Activated CD8-positive, alpha-beta T cell treated with anti-CD3 and anti-CD28 coated beads for 36 hours (primary cell): Measurements from ENCODE around the gene ALDH1A1. TPM values are rescaled to one million over a fixed set of nuclear protein-coding genes. Genes with fewer than 3 reads are reported as not detected.
"Not testable (repeated sequence)": the region's sequence is repeated elsewhere in the genome, so short reads cannot be mapped to it uniquely, and the experiment has no call there.

Experiments
- ATAC-seq: fragments of 200-7000 bp; cut with Tn5 transposase; one replicate; pipeline ENCODE4 v1.10.0; 2021; ENCODE audit warnings: mild to moderate bottlenecking, moderate library complexity
- CTCF ChIA-PET: fragments of 350-600 bp; sonication (Branson Sonifier 250); formaldehyde crosslinking; loops from one replicate; lab custom pipeline; 2021; ENCODE audit warnings: antibody characterized with exemption; lab: Charles Lee
- POLR2A ChIA-PET: fragments of 350-600 bp; sonication (Branson Sonifier 250); formaldehyde crosslinking; loops from one replicate; lab custom pipeline; 2021; ENCODE audit warnings: antibody characterized with exemption; lab: Charles Lee
- DNase-seq: peaks from one replicate; pipeline ENCODE4 v3.0.0-alpha.2; 2020
- H3K27ac Mint-ChIP-seq: one replicate; pipeline ENCODE4 v1.8.0; 2021; ENCODE audit warnings: mild to moderate bottlenecking, mixed read lengths
- H3K27me3 Mint-ChIP-seq: one replicate; pipeline ENCODE4 v1.8.0; 2021; ENCODE audit warnings: mixed read lengths
- H3K36me3 Mint-ChIP-seq: one replicate; pipeline ENCODE4 v1.8.0; 2021; ENCODE audit warnings: low read depth, mixed read lengths
- H3K4me1 Mint-ChIP-seq: one replicate; pipeline ENCODE4 v1.8.0; 2021; ENCODE audit warnings: low read depth, mixed read lengths
- H3K4me3 Mint-ChIP-seq: one replicate; pipeline ENCODE4 v1.8.0; 2021; ENCODE audit warnings: mild to moderate bottlenecking, moderate library complexity, mixed read lengths
- H3K9me3 Mint-ChIP-seq: one replicate; pipeline ENCODE4 v1.8.0; 2021; ENCODE audit warnings: mixed read lengths
- intact Hi-C: fragments of 100-400 bp; cut with micrococcal nuclease; formaldehyde crosslinking; loops from one replicate; pipeline ENCODE4 v1.10.0; 2022
- total RNA-seq, 2 experiments: library from RNA; stranded (reverse); gene quantifications; one replicate each; pipeline ENCODE4 v1.2.3, GENCODE V29; 2021
- TF ChIP-seq, protein P1 (sequence below): fragments of 200-600 bp; IDR thresholded peaks from one replicate; pipeline ENCODE4 v1.8.0; 2022; ENCODE audit warnings: antibody characterized with exemption, mild to moderate bottlenecking

The ALDH1A1 gene
- total RNA-seq, 2 experiments from 2014 or later: not detected

- CTCF ChIA-PET: no interaction called here
- H3K9me3 Mint-ChIP-seq: no peaks in the 10 kb centered on the region
- H3K27ac Mint-ChIP-seq: no peak overlapping the region
- TF ChIP-seq, protein P1, sequence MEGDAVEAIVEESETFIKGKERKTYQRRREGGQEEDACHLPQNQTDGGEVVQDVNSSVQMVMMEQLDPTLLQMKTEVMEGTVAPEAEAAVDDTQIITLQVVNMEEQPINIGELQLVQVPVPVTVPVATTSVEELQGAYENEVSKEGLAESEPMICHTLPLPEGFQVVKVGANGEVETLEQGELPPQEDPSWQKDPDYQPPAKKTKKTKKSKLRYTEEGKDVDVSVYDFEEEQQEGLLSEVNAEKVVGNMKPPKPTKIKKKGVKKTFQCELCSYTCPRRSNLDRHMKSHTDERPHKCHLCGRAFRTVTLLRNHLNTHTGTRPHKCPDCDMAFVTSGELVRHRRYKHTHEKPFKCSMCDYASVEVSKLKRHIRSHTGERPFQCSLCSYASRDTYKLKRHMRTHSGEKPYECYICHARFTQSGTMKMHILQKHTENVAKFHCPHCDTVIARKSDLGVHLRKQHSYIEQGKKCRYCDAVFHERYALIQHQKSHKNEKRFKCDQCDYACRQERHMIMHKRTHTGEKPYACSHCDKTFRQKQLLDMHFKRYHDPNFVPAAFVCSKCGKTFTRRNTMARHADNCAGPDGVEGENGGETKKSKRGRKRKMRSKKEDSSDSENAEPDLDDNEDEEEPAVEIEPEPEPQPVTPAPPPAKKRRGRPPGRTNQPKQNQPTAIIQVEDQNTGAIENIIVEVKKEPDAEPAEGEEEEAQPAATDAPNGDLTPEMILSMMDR: no peak
- POLR2A ChIA-PET: no interaction called here
- intact Hi-C loops: no loop called here
- H3K27me3 Mint-ChIP-seq: peaks cover 18% of the 10 kb centered on the region
- H3K4me3 Mint-ChIP-seq: no peak overlapping the region
- ATAC-seq: no peak
- no peaks in the 10 kb centered on the region for H3K36me3 Mint-ChIP-seq
- no peaks in the 10 kb centered on the region for H3K4me1 Mint-ChIP-seq
- no peak for DNase-seq
Measured at GRCh38 chr9:72945391-72945790, 7.5 kb downstream of the ALDH1A1 start.

DNA sequence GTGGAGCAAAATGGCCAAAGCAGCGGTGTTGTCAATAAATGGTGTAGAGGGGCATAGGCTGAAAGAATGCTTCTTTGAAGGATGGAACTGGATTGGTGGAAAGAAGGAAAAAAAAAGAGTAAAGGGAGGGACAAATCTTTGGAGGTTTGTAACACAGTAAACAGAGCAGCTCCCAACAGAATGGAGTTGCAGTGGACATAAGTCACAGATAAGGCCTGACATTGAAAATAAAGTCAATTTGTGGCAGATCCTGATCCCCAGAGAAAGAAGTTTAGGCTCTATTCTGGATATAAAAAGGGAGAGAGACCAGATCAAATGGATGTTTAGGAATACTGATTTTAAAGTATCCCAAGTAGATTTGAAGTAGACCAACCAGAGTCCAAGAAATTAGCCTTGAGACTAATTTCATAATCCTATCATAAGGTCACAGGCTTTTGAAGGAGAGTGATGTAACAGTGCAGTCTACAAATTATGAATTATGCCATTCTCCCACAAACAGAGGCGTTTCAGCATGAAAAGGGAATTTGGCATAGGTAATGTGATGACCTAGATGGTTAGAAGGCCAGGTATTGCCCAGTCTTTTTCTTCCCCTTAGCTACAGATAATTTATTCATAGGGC, 8.9 kb downstream of the ALDH1A1 start:
- H3K27me3 Mint-ChIP-seq: peaks cover 16% of the 10 kb centered on the region
- TF ChIP-seq, protein P1: no peak
- H3K4me3 Mint-ChIP-seq: no peak overlapping the region
- DNase-seq (no peak), ATAC-seq (no peak)
- CTCF ChIA-PET: no interaction called here
- no peaks in the 10 kb centered on the region for H3K4me1 Mint-ChIP-seq
- intact Hi-C loops: no loop called here
- no peaks in the 10 kb centered on the region for H3K36me3 Mint-ChIP-seq
- POLR2A ChIA-PET: no interaction called here
- H3K9me3 Mint-ChIP-seq: no peaks in the 10 kb centered on the region
- no peak overlapping the region for H3K27ac Mint-ChIP-seq

GRCh38 chr9:72942451-72942850, 10.4 kb downstream of the ALDH1A1 start:
- Mint-ChIP-seq H3K36me3 (no peaks in the 10 kb centered on the region), H3K27ac (no peak overlapping the region), H3K4me3 (no peak overlapping the region), H3K4me1 (no peaks in the 10 kb centered on the region), H3K27me3 (peaks cover 11% of the 10 kb centered on the region), H3K9me3 (no peaks in the 10 kb centered on the region)
- ChIA-PET POLR2A (no interaction called here), CTCF (interaction anchor here (1.4 kb wide), 1 partner anchor 661 kb away, joined by 3 read pairs; no protein-coding TSS in a partner anchor)
- ATAC-seq (no peak), DNase-seq (no peak)
- TF ChIP-seq, protein P1: no peak
- intact Hi-C loops: no loop called here

DNA sequence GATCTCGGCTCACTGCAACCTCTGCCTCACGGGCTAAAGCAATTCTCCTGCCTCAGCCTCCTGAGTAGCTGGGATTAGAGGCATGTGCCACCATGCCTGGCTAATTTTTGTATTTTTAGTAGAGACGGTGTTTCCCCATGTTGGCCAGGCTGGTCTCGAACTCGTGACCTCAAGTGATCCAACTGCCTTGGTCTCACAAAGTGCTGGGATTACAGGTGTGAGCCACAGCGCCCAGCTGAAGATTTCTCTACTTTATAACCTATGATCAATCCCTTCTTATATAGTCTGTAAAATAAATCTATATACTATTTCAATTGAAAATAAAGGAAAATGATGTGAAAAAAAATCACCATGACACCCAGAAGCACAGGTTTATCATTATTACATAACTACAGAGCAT, 13.3 kb downstream of the ALDH1A1 start:
- ATAC-seq, H3K27ac Mint-ChIP-seq, H3K4me1 Mint-ChIP-seq, POLR2A ChIA-PET, CTCF ChIA-PET, H3K4me3 Mint-ChIP-seq, H3K9me3 Mint-ChIP-seq, H3K36me3 Mint-ChIP-seq, DNase-seq, intact Hi-C loops, H3K27me3 Mint-ChIP-seq: not testable (repeated sequence)

DNA sequence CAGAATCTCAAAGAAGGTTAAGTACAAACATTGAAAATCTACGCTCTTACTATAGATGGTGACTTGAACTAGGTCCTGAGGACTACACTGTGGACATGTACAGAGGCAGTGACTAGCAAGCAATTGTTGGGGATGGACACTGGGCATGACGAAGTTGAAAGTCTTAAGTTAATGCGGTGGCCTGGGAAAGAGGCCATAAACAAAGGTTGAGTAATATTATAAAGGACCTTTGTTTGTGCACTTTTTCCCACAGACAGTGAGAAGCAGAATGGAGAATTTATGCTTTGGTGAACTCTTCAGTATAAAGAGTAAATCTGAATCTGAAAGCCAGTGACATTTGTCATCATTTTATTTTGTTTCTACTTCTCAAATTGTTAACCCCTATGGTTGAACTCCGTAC, 15.3 kb downstream of the ALDH1A1 start:
- DNase-seq: no peak
- Mint-ChIP-seq H3K9me3 (no peaks in the 10 kb centered on the region), H3K4me1 (no peaks in the 10 kb centered on the region), H3K36me3 (no peaks in the 10 kb centered on the region), H3K27me3 (peaks cover 5% of the 10 kb centered on the region), H3K27ac (no peak overlapping the region), H3K4me3 (no peak overlapping the region)
- no peak for ATAC-seq
- intact Hi-C loops: no loop called here
- POLR2A ChIA-PET: no interaction called here
- CTCF ChIA-PET: interaction anchor here (0.6 kb wide), 1 partner anchor 12 kb away, joined by 3 read pairs; no protein-coding TSS in a partner anchor
- TF ChIP-seq, protein P1: no peak
